GM06990 (cell line): ENCODE measurements around the gene NFRKB.

Experiments used
- DNase-seq: peaks from one replicate; pipeline ENCODE4 v3.0.0-alpha.2; 2011; ENCODE audit not compliant: insufficient read length; ENCODE audit errors: extremely low read depth
- H3K27me3 ChIP-seq: replicated peaks from 2 replicates; pipeline ENCODE4 v1.6.0; 2011; ENCODE audit warnings: low read length; ENCODE audit not compliant: control insufficient read depth, insufficient read depth
- H3K36me3 ChIP-seq: 2 replicates; pipeline ENCODE4 v1.5.1; 2011; ENCODE audit warnings: low read length; ENCODE audit not compliant: control insufficient read depth, insufficient read depth
- H3K4me3 ChIP-seq: replicated peaks from 2 replicates; pipeline ENCODE4 v1.5.1; 2011; ENCODE audit warnings: low read depth, mild to moderate bottlenecking, control low read depth, low read length
- CTCF ChIP-seq: IDR thresholded peaks from 2 replicates; pipeline ENCODE4 v1.5.1; 2011; ENCODE audit warnings: low read length, control low read depth, mild to moderate bottlenecking, inconsistent platforms; ENCODE audit not compliant: insufficient read depth, poor library complexity, severe bottlenecking

The NFRKB gene

GRCh38 chr11:129930743-129931142 is 35.4 kb upstream of the NFRKB start:
- TF ChIP-seq CTCF: no peak
- DNase-seq: no peak

GRCh38 chr11:129930296-129930695 is 34.9 kb upstream of the NFRKB start:
- no peak for TF ChIP-seq CTCF
- H3K4me3 ChIP-seq: no peak overlapping the region
- peaks cover 1% of the 10 kb centered on the region for H3K36me3 ChIP-seq
- no peak for DNase-seq
- H3K27me3 ChIP-seq: no peaks in the 10 kb centered on the region

More at GRCh38 chr11:129930743-129931142, 35.4 kb upstream of the NFRKB start:
- Histone ChIP-seq H3K36me3 (peaks cover 1% of the 10 kb centered on the region), H3K27me3 (no peaks in the 10 kb centered on the region), H3K4me3 (no peak overlapping the region)

- Histone ChIP-seq H3K4me3 (no peak overlapping the region), H3K27me3 (no peaks in the 10 kb centered on the region), H3K36me3 (peaks cover 1% of the 10 kb centered on the region)
- DNase-seq: no peak
- TF ChIP-seq CTCF: no peak
These were observed 34.3 kb upstream of the NFRKB start for GRCh38 chr11:129929721-129930120.

- Histone ChIP-seq H3K27me3 (no peaks in the 10 kb centered on the region), H3K4me3 (no peak overlapping the region), H3K36me3 (peaks cover 1% of the 10 kb centered on the region; the same call in 1 of the 2 replicates)
- no peak for TF ChIP-seq CTCF
- no peak for DNase-seq
These were observed 33.7 kb upstream of the NFRKB start for GRCh38 chr11:129928923-129929692.

GRCh38 chr11:129922674-129923073 is 27.3 kb upstream of the NFRKB start:
- no peak for DNase-seq
- Histone ChIP-seq H3K4me3 (no peak overlapping the region), H3K36me3 (no peaks in the 10 kb centered on the region; the same call in 1 of the 2 replicates), H3K27me3 (no peaks in the 10 kb centered on the region)
- no peak for TF ChIP-seq CTCF
